ENCODE results near the gene RUNX1. TPM values are rescaled to one million over a fixed set of nuclear protein-coding genes. Genes with fewer than 3 reads are reported as not detected.
A peak's percentile ranks its signal among the peaks of the same experiment; 100 is the strongest.

RUNX1 gene
- total and polyA plus RNA-seq, 3 experiments from 2014 or later: 22.0 to 41.5 (median 40.3) TPM

DNA sequence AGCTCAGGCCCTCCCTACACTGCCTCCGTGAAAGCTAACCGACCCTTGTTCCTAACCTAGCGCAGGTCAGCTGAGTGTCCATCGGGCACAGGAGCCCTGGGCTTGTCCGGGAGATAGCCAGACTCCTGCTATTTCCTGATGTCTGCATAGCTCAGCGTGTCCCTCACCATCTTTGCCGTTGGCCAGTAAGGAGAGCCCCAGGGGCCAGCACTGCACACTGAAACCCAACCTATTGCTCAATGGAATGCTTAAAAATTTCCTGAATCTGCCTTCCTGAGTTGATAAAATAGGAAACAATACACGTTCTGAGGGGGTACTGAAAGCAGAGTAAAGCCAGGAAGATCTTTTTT lies 2.2 kb downstream of the RUNX1 start:
- H3K27ac ChIP-seq (ENCODE audit: low read depth, low read length): peak overlapping the region; percentile 78
- no peaks in the 10 kb centered on the region for H3K9me3 ChIP-seq (ENCODE audit: low read length)
- ChIA-PET CTCF (interaction anchor here (0.8 to 7.4 kb wide), 15 partner anchors 9 to 159 kb away, joined by 3 to 83 read pairs (median 6); no protein-coding TSS in a partner anchor), POLR2A (interaction anchor here (0.8 to 2.9 kb wide), 9 partner anchors 9 to 160 kb away, joined by 3 to 40 read pairs (median 7); no protein-coding TSS in a partner anchor)
- Mint-ChIP-seq H3K27me3 (peaks cover 0 to 20% of the 10 kb centered on the region in 2 donors), H3K27ac (peak overlapping the region; percentile 92 to 98 (median 97)), H3K9me3 (peaks cover 0 to 7% (median 2%) of the 10 kb centered on the region in 5 donors), H3K4me3 (peak overlapping the region; percentile 92 to 98 (median 97)), H3K36me3 (peaks cover 6 to 46% (median 8%) of the 10 kb centered on the region in 3 donors), H3K4me1 (peaks cover 82 to 88% (median 88%) of the 10 kb centered on the region in 3 donors)
- H3K36me3 ChIP-seq (ENCODE audit: insufficient read depth, low read length): no peaks in the 10 kb centered on the region
- no peaks in the 10 kb centered on the region for H3K27me3 ChIP-seq (ENCODE audit: insufficient read depth, low read length, poor library complexity, severe bottlenecking)
- peak overlapping the region; percentile 83 for H3K4me3 ChIP-seq (ENCODE audit: low read length)
- DNase-seq: no peak
- H3K4me1 ChIP-seq (ENCODE audit: insufficient read depth, low read length): peaks cover 67% of the 10 kb centered on the region

DNA sequence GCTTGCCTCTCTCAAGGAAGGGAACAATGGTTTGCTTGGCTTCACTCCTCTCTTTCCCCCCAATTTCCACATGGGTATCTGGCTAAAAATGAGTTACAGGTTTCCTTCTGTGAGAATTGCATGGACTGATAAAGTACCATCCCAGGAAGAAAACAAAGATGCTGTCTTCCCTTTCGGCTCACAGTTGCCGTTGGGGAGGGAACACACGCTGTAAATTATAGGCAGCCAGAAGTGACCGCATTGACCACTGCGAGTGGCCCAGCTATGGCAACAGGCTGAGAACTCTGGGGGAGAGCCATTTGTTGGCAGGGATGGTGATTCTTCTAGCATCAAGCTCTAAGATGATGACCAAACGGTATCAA lies 2.9 kb downstream of the RUNX1 start:
- H3K4me3 ChIP-seq (ENCODE audit: low read length): peak overlapping the region; percentile 83
- H3K36me3 ChIP-seq (ENCODE audit: insufficient read depth, low read length): no peaks in the 10 kb centered on the region
- DNase-seq: no peak
- H3K27ac ChIP-seq (ENCODE audit: low read depth, low read length): peak overlapping the region; percentile 78
- H3K27me3 ChIP-seq (ENCODE audit: insufficient read depth, low read length, poor library complexity, severe bottlenecking): no peaks in the 10 kb centered on the region
- peak overlapping the region; percentile 92 to 98 (median 97) for H3K4me3 Mint-ChIP-seq
- H3K9me3 ChIP-seq (ENCODE audit: low read length): no peaks in the 10 kb centered on the region
- peak overlapping the region; percentile 92 to 98 (median 97) for H3K27ac Mint-ChIP-seq
- H3K9me3 Mint-ChIP-seq: peaks cover 0 to 7% (median 2%) of the 10 kb centered on the region in 5 donors
- peaks cover 6 to 50% (median 11%) of the 10 kb centered on the region in 3 donors for H3K36me3 Mint-ChIP-seq
- H3K27me3 Mint-ChIP-seq: peaks cover 0 to 20% of the 10 kb centered on the region in 2 donors
- POLR2A ChIA-PET: interaction anchor here (1.0 to 3.5 kb wide), 5 partner anchors 9 to 160 kb away, joined by 5 to 27 read pairs (median 7); no protein-coding TSS in a partner anchor
- peaks cover 82 to 88% (median 88%) of the 10 kb centered on the region in 3 donors for H3K4me1 Mint-ChIP-seq
- CTCF ChIA-PET: interaction anchor here (0.8 to 7.4 kb wide), 11 partner anchors 8 to 158 kb away, joined by 3 to 83 read pairs (median 8); no protein-coding TSS in a partner anchor
- peaks cover 68% of the 10 kb centered on the region for H3K4me1 ChIP-seq (ENCODE audit: insufficient read depth, low read length)

DNA sequence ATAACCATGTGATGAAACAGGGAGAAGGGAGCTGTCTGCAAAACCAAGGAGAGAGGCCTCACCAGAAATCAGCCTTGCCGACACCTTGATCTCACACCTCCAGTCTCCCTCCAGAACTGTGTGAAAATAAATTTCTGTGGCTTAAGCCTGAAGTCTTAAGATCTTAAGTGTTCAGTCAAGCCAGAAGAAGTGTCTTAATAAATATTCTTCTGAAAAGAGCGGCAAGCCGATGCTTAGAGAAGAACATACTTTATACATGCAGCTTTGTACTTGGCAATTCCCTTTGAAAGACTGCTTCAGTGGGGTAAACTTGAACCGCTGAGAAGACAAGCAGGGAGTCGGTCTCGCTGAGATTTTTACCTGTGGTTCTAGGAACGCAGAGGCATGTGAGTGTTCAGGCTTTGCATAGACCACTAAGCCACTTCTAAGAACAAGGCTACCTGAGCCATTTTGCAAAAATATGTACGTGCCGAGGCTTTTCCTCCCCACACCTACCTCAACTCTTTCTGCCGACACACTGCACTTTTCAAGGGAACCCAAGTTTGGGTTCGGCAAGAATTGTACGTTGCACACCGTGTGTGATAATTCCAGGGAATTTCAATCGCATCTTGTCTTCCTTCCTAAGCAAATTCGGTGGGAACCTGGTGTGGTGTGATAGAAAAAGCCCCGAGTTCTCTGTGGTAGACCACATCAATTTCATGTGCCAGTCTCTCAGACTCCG lies 3.4 kb downstream of the RUNX1 start:
- peaks cover 6 to 55% (median 11%) of the 10 kb centered on the region in 3 donors for H3K36me3 Mint-ChIP-seq
- peak overlapping the region; percentile 92 to 98 (median 97) for H3K4me3 Mint-ChIP-seq
- H3K27ac Mint-ChIP-seq: peak overlapping the region; percentile 92 to 98 (median 97)
- ChIA-PET POLR2A (interaction anchor here (2.8 to 3.5 kb wide), 2 partner anchors 8 to 19 kb away, joined by 14 to 27 read pairs; no protein-coding TSS in a partner anchor), CTCF (interaction anchor here (1.8 to 3.3 kb wide), 4 partner anchors 8 to 111 kb away, joined by 3 to 16 read pairs (median 10); no protein-coding TSS in a partner anchor)
- peaks cover 0 to 20% of the 10 kb centered on the region in 2 donors for H3K27me3 Mint-ChIP-seq
- peak in 4 of 5 donors; percentile 46 to 87 (median 76) for DNase-seq
- Histone ChIP-seq H3K4me1 (ENCODE audit: insufficient read depth, low read length) (peaks cover 68% of the 10 kb centered on the region), H3K27ac (ENCODE audit: low read depth, low read length) (peak overlapping the region; percentile 78), H3K36me3 (ENCODE audit: insufficient read depth, low read length) (no peaks in the 10 kb centered on the region), H3K9me3 (ENCODE audit: low read length) (no peaks in the 10 kb centered on the region), H3K27me3 (ENCODE audit: insufficient read depth, low read length, poor library complexity, severe bottlenecking) (no peaks in the 10 kb centered on the region), H3K4me3 (ENCODE audit: low read length) (peak overlapping the region; percentile 83)
- H3K4me1 Mint-ChIP-seq: peaks cover 82 to 88% (median 88%) of the 10 kb centered on the region in 3 donors
- H3K9me3 Mint-ChIP-seq: peaks cover 0 to 7% (median 2%) of the 10 kb centered on the region in 5 donors

DNA sequence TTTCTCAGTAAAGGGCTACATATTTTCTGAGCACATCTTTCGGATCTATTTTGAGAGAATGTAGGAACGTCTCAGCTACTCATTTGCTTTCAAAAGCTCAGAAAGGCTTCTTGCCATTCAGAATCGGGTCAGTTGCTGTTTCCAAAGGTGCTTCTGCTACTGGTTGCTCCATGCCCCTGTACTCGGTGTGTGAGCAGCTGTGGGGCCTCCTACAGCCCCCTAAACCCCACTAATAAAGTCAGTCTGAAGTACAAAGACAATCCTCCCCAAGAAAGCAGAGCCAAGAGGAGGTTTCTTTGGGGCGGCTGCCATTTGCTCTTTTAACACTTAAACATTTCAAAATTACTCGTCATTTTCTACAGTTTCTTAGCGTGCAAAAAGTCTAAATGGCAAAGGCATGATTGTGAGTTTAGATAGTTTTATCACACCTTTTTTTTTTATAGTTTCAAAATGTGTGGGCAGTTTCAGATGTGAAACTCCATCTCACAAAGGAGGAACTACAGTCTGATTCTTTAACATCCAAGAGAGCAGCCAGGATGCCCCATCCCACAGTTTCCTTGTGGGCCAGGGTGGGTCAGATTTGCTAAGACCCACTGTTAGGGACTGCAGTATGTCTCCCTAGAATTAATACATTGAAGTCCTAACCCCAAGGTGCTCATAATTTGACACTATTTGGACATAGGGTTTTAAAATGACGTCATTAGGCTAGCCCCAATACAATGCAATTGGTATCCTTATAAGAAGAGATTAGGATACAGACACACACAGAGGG lies 4.1 kb downstream of the RUNX1 start:
- peak in 1 of 5 donors; percentile 43 for DNase-seq
- H3K27ac Mint-ChIP-seq: peak overlapping the region; percentile 92 to 98 (median 97)
- Histone ChIP-seq H3K27ac (ENCODE audit: low read depth, low read length) (peak overlapping the region; percentile 78), H3K27me3 (ENCODE audit: insufficient read depth, low read length, poor library complexity, severe bottlenecking) (no peaks in the 10 kb centered on the region), H3K9me3 (ENCODE audit: low read length) (no peaks in the 10 kb centered on the region), H3K4me1 (ENCODE audit: insufficient read depth, low read length) (peaks cover 68% of the 10 kb centered on the region), H3K4me3 (ENCODE audit: low read length) (peak overlapping the region; percentile 83), H3K36me3 (ENCODE audit: insufficient read depth, low read length) (no peaks in the 10 kb centered on the region)
- POLR2A ChIA-PET: interaction anchor here (0.7 to 3.5 kb wide), 3 partner anchors 18 to 155 kb away, joined by 3 to 27 read pairs (median 9); no protein-coding TSS in a partner anchor
- H3K4me3 Mint-ChIP-seq: peak overlapping the region; percentile 92 to 98 (median 97)
- peaks cover 0 to 20% of the 10 kb centered on the region in 2 donors for H3K27me3 Mint-ChIP-seq
- peaks cover 6 to 60% (median 13%) of the 10 kb centered on the region in 3 donors for H3K36me3 Mint-ChIP-seq
- H3K4me1 Mint-ChIP-seq: peaks cover 79 to 88% (median 86%) of the 10 kb centered on the region in 3 donors
- CTCF ChIA-PET: interaction anchor here (3.4 kb wide), 1 partner anchor 158 kb away, joined by 12 read pairs; no protein-coding TSS in a partner anchor
- peaks cover 0 to 7% (median 2%) of the 10 kb centered on the region in 5 donors for H3K9me3 Mint-ChIP-seq

DNA sequence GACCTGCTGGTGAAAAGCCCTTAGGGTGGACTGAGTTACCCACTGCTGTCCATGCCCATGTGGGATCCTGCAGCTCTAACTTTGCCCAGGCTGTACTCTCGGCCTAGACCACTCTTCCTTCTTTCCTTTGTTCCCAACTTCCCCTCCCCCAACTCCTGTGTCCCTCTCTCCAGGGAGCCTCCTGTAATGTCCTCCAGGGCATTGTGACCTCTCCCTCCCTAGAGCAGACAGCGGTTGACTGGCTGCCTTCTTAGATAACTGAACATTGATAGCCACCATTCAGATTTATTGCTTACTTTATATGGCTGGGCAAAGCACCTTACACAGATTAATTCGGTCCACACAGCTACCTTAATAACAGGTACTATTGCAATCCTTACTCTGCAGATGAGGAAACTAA lies 5.0 kb downstream of the RUNX1 start:
- no peaks in the 10 kb centered on the region for H3K36me3 ChIP-seq (ENCODE audit: insufficient read depth, low read length)
- H3K4me3 ChIP-seq (ENCODE audit: low read length): peak overlapping the region; percentile 83

DNA sequence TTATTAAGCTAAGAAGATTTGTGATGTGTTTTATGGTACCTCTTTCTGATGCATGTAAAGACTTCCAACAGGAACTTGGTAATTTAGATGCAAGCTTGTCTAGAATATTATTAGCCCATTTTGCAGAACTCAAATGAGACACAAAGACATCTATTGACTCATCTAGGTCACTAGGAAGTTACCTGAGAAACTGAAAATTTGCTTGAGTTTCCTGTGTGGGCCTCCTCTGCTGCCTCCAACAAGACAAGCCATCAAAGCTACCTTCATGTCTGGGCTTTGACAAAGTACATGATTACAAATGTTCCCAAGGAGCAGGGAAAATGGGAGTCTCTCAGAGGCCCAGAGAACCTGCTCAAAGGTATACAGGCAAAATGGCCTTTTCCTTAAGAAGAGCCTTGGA lies 5.6 kb downstream of the RUNX1 start:
- H3K4me1 Mint-ChIP-seq: peaks cover 81 to 93% (median 90%) of the 10 kb centered on the region in 3 donors
- Histone ChIP-seq H3K9me3 (ENCODE audit: low read length) (no peaks in the 10 kb centered on the region), H3K36me3 (ENCODE audit: insufficient read depth, low read length) (no peaks in the 10 kb centered on the region), H3K4me1 (ENCODE audit: insufficient read depth, low read length) (peaks cover 72% of the 10 kb centered on the region), H3K27ac (ENCODE audit: low read depth, low read length) (peak overlapping the region; percentile 10), H3K27me3 (ENCODE audit: insufficient read depth, low read length, poor library complexity, severe bottlenecking) (no peaks in the 10 kb centered on the region), H3K4me3 (ENCODE audit: low read length) (peak overlapping the region; percentile 83)
- ChIA-PET CTCF (interaction anchor here (1.2 to 3.4 kb wide), 5 partner anchors 8 to 156 kb away, joined by 4 to 12 read pairs (median 6); no protein-coding TSS in a partner anchor), POLR2A (interaction anchor here (1.4 to 3.5 kb wide), 4 partner anchors 11 to 154 kb away, joined by 4 to 27 read pairs (median 8); no protein-coding TSS in a partner anchor)
- H3K4me3 Mint-ChIP-seq: peak overlapping the region; percentile 92 to 98 (median 97)
- H3K36me3 Mint-ChIP-seq: peaks cover 6 to 59% (median 14%) of the 10 kb centered on the region in 3 donors
- peak overlapping the region; percentile 92 to 98 (median 97) for H3K27ac Mint-ChIP-seq
- H3K9me3 Mint-ChIP-seq: peaks cover 0 to 7% (median 0%) of the 10 kb centered on the region in 5 donors
- H3K27me3 Mint-ChIP-seq: peaks cover 0 to 14% of the 10 kb centered on the region in 2 donors
- no peak for DNase-seq

More for the DNA sequence above, 5.0 kb downstream of the RUNX1 start:
- no peaks in the 10 kb centered on the region for H3K27me3 ChIP-seq (ENCODE audit: insufficient read depth, low read length, poor library complexity, severe bottlenecking)
- H3K4me1 Mint-ChIP-seq: peaks cover 77 to 88% (median 86%) of the 10 kb centered on the region in 3 donors
- peaks cover 0 to 7% (median 2%) of the 10 kb centered on the region in 5 donors for H3K9me3 Mint-ChIP-seq
- peaks cover 0 to 18% of the 10 kb centered on the region in 2 donors for H3K27me3 Mint-ChIP-seq
- H3K9me3 ChIP-seq (ENCODE audit: low read length): no peaks in the 10 kb centered on the region
- CTCF ChIA-PET: interaction anchor here (1.5 to 3.4 kb wide), 3 partner anchors 17 to 157 kb away, joined by 4 to 12 read pairs (median 11); no protein-coding TSS in a partner anchor
- peak overlapping the region; percentile 92 to 98 (median 97) for H3K4me3 Mint-ChIP-seq
- H3K27ac Mint-ChIP-seq: peak overlapping the region; percentile 92 to 98 (median 97)
- peaks cover 6 to 62% (median 14%) of the 10 kb centered on the region in 3 donors for H3K36me3 Mint-ChIP-seq
- H3K27ac ChIP-seq (ENCODE audit: low read depth, low read length): peak overlapping the region; percentile 10
- H3K4me1 ChIP-seq (ENCODE audit: insufficient read depth, low read length): peaks cover 67% of the 10 kb centered on the region
- POLR2A ChIA-PET: interaction anchor here (2.2 to 3.5 kb wide), 2 partner anchors 17 to 154 kb away, joined by 9 to 27 read pairs; no protein-coding TSS in a partner anchor
- no peak for DNase-seq

DNA sequence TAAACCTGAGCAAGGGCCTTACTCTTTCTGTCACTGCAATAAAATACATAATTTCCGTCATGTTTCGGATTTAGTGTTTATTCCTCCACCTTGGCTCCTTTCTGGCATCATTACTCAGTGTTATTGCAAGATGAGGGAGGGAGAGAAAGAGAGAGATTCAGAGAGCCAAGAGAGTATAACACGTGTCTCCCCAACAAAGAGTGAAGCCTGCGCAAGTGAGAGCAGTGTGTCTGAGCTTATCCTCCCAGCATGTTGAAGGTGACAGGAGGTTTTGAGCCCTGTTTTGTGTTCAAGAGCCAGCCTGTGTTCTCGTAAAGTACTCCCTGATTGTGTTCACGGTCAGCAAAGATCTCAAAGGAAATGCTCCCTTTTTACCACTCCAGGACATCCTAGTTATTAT lies 6.3 kb downstream of the RUNX1 start:
- ChIA-PET CTCF (interaction anchor here (1.2 to 3.4 kb wide), 5 partner anchors 9 to 155 kb away, joined by 4 to 12 read pairs (median 6); no protein-coding TSS in a partner anchor), POLR2A (interaction anchor here (1.4 to 3.5 kb wide), 4 partner anchors 10 to 153 kb away, joined by 4 to 27 read pairs (median 8); no protein-coding TSS in a partner anchor)
- Mint-ChIP-seq H3K4me3 (peak overlapping the region; percentile 92 to 98 (median 97)), H3K27me3 (peaks cover 0 to 8% of the 10 kb centered on the region in 2 donors), H3K4me1 (peaks cover 86 to 100% (median 97%) of the 10 kb centered on the region in 3 donors), H3K27ac (peak overlapping the region; percentile 92 to 98 (median 97)), H3K9me3 (peaks cover 0 to 6% (median 0%) of the 10 kb centered on the region in 5 donors), H3K36me3 (peaks cover 6 to 55% (median 14%) of the 10 kb centered on the region in 3 donors)
- Histone ChIP-seq H3K36me3 (ENCODE audit: insufficient read depth, low read length) (no peaks in the 10 kb centered on the region), H3K4me3 (ENCODE audit: low read length) (peak overlapping the region; percentile 6), H3K27ac (ENCODE audit: low read depth, low read length) (peak overlapping the region; percentile 2), H3K27me3 (ENCODE audit: insufficient read depth, low read length, poor library complexity, severe bottlenecking) (no peaks in the 10 kb centered on the region), H3K9me3 (ENCODE audit: low read length) (no peaks in the 10 kb centered on the region), H3K4me1 (ENCODE audit: insufficient read depth, low read length) (peaks cover 80% of the 10 kb centered on the region)
- DNase-seq: no peak
